ENCODE data around the gene CREB3L4.

The CREB3L4 gene

GRCh38 chr1:153929981-153930948 is 37.4 kb upstream of the CREB3L4 start:
- TF ChIP-seq GATA2 (IDR thresholded peaks at IDR 0.05; ENCODE audit: low read depth, low read length), result no peak
- no peak for TF ChIP-seq GATA3 (IDR thresholded peaks at IDR 0.05; ENCODE audit: low read depth, low read length)

GRCh38 chr1:153932156-153933131 is 35.3 kb upstream of the CREB3L4 start:
- TF ChIP-seq GATA3 (IDR thresholded peaks at IDR 0.05; ENCODE audit: low read depth, low read length) (no peak), GATA2 (IDR thresholded peaks at IDR 0.05; ENCODE audit: low read depth, low read length) (no peak)

DNA sequence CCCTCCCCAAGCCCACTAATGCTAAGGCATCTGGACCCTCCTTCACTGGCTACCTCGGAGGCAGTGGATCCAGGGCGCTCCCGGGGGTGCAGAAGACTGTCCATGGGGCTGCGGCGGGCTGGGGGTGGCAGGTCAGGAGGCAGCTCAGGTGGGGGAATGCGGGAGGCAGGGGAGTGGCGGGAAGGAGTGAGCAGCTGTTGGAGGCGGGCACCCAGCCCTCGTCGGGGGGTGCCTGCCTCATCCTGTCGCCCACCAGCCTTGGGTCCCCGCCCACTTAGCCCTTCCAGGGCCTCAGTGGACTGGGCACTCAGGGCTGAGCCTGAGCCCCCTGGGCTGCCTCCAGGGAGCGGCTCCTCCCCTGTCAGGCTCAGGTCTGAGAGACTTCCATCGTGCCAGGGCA is 34.3 kb upstream of the CREB3L4 start:
- TF ChIP-seq GATA3 (IDR thresholded peaks at IDR 0.05; ENCODE audit: low read depth, low read length), result no peak
- TF ChIP-seq GATA2 (IDR thresholded peaks at IDR 0.05; ENCODE audit: low read depth, low read length), result no peak

- TF ChIP-seq GATA3 (IDR thresholded peaks at IDR 0.05; ENCODE audit: low read depth, low read length) (no peak), GATA2 (IDR thresholded peaks at IDR 0.05; ENCODE audit: low read depth, low read length) (no peak)
These were observed 33.7 kb upstream of the CREB3L4 start for GRCh38 chr1:153933955-153934354.

DNA sequence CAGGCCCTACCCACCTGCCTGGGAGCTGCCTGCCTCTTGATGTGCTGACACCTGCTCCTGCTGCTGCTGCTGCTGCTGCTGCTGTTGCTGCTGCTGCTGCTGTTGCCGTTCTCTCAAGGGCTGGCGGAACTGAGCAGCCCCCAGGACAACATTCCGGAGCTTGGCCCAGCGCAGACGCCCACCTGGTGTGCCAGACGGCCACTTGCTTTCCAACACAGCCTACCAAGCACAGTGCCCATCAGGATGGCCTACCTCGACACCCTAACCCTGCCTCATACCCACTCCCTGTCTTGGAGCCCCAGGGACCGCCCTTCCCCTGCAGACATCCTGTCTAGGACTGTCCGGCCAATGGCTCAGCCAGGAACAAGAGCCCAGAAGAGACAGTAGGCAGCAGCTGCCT is 33.0 kb upstream of the CREB3L4 start:
- TF ChIP-seq GATA3 (IDR thresholded peaks at IDR 0.05; ENCODE audit: low read depth, low read length), result no peak
- TF ChIP-seq GATA2 (IDR thresholded peaks at IDR 0.05; ENCODE audit: low read depth, low read length), result no peak

GRCh38 chr1:153936011-153936802 is 31.5 kb upstream of the CREB3L4 start:
- no peak for TF ChIP-seq GATA3 (IDR thresholded peaks at IDR 0.05; ENCODE audit: low read depth, low read length)
- no peak for TF ChIP-seq GATA2 (IDR thresholded peaks at IDR 0.05; ENCODE audit: low read depth, low read length)

- TF ChIP-seq GATA2 (IDR thresholded peaks at IDR 0.05; ENCODE audit: low read depth, low read length) (no peak), GATA3 (IDR thresholded peaks at IDR 0.05; ENCODE audit: low read depth, low read length) (no peak)
These were observed 30.4 kb upstream of the CREB3L4 start for GRCh38 chr1:153937331-153937730.

GRCh38 chr1:153938996-153939395 is 28.7 kb upstream of the CREB3L4 start:
- TF ChIP-seq GATA2 (IDR thresholded peaks at IDR 0.05; ENCODE audit: low read depth, low read length), result no peak
- TF ChIP-seq GATA3 (IDR thresholded peaks at IDR 0.05; ENCODE audit: low read depth, low read length), result no peak

DNA sequence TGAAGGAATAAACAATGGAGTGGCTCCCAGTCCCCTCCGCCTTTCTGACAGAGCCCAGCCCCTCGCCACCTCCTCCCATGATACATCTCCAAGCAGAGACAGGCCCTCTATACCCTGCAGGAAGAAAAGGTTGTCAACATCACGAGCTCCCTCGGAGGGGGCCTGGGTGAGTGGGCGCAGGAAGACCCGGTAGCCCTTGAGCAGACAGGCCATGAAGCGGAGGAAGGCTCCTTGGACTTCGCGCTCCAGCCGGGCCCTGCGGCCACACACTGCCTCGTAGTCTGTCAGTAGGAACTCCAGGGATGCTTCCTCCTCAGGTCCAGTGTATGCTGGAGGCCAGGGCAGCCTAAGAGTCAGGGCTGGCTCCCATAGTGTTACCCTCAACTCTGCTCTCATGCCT is 28.2 kb upstream of the CREB3L4 start:
- TF ChIP-seq GATA2 (IDR thresholded peaks at IDR 0.05; ENCODE audit: low read depth, low read length) (no peak), GATA3 (IDR thresholded peaks at IDR 0.05; ENCODE audit: low read depth, low read length) (no peak)

DNA sequence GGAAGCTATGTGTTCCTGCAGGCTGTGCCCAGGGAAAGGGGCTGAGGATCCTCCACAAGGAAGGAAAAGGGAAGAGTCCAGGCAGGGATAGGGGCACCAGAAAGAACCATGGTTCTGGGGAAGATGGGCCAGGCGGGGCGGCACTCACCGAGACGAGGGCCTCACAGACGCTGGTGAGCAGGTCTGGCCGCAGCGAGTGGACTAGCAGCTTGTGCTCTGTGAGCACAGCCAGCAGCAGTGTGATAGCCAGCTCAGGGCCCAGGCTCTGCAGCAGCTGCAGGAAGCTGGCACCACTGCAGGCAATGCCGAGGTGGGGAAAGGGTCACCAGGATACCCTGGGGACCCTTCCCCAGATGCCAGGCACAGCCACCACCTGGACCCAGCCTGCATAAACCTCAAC is 26.9 kb upstream of the CREB3L4 start:
- TF ChIP-seq GATA3 (IDR thresholded peaks at IDR 0.05; ENCODE audit: low read depth, low read length), result no peak
- no peak for TF ChIP-seq GATA2 (IDR thresholded peaks at IDR 0.05; ENCODE audit: low read depth, low read length)

DNA sequence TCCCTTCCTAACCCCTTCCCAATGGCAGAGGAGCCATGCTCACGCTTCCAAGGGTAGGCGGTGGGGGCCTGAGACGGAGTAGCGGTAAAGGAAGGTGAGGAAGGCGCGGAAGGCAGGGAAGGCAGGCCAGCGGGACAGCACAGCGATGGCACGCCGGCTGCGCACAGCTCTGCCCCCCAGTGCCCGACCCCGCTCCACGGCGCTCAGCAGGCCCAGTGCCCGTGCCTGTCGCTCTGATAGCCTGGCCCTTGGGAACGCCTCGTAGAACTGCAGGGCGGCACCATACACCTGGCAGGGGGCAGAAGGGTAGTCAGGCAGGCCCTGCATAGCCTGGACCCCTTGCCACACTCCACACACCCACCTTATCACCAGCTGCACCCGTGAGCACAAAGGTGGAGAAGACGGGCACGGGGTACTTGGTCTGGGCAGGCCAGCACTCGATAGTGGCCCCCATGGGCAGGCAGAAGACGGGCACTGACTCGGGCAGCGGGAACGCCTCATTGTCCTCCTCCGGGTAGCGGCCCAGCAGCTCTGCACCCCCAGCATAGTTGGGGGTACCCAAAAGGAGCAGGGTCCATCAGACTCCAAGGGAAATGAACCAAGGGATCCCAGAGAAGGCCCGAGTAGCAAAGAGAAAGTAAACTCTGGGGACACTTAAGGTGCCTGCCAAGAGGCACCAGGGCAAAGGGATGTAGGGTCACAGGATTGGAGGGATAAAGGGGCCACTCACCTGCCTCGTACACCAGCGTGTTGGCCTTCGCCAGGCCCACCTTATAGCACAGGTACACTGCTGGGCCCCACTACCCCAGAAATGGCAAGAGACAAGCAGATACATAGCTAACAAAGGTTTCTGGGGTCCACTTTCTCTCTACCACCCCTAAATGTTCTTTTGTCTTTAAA is 25.6 kb upstream of the CREB3L4 start:
- TF ChIP-seq GATA2 (IDR thresholded peaks at IDR 0.05; ENCODE audit: low read depth, low read length) (no peak), GATA3 (IDR thresholded peaks at IDR 0.05; ENCODE audit: low read depth, low read length) (no peak)

- no peak for TF ChIP-seq GATA3 (IDR thresholded peaks at IDR 0.05; ENCODE audit: low read depth, low read length)
- no peak for TF ChIP-seq GATA2 (IDR thresholded peaks at IDR 0.05; ENCODE audit: low read depth, low read length)
These were observed 24.7 kb upstream of the CREB3L4 start for GRCh38 chr1:153942766-153943549.
